Fibroblast of lung (primary cell): ENCODE results near the gene CDKN2B-AS1. TPM values are rescaled to one million over a fixed set of nuclear protein-coding genes. Genes with fewer than 3 reads are reported as not detected.
A peak's percentile ranks its signal among the peaks of the same experiment; 100 is the strongest.

ENCODE experiments used
- DNase-seq, 2 donors: peaks; one replicate each; pipeline versions ENCODE4 v3.0.0 to v3.0.0-alpha.2; 2010; ENCODE audit warnings: low read depth in 2 of 2
- H2AFZ ChIP-seq: 2 replicates; pipeline ENCODE4 v1.5.1; 2012; ENCODE audit warnings: low read length, control low read depth, inconsistent platforms
- H3K27ac ChIP-seq: 2 replicates; pipeline ENCODE4 v1.5.1; 2011; ENCODE audit warnings: low read length, control low read depth; ENCODE audit not compliant: insufficient read depth
- H3K27me3 ChIP-seq: 2 replicates; pipeline ENCODE4 v1.5.1; 2011; ENCODE audit warnings: mild to moderate bottlenecking, low read length; ENCODE audit not compliant: control insufficient read depth, insufficient read depth
- H3K36me3 ChIP-seq: 2 replicates; pipeline ENCODE4 v1.5.1; 2011; ENCODE audit warnings: low read length; ENCODE audit not compliant: control insufficient read depth, insufficient read depth
- H3K4me1 ChIP-seq: 2 replicates; pipeline ENCODE4 v1.5.1; 2011; ENCODE audit warnings: low read length; ENCODE audit not compliant: control insufficient read depth, insufficient read depth; ENCODE audit errors: extremely low read depth
- H3K4me2 ChIP-seq: 2 replicates; pipeline ENCODE4 v1.5.1; 2011; ENCODE audit warnings: low read length, control low read depth; ENCODE audit not compliant: insufficient read depth; ENCODE audit errors: extremely low read depth
- H3K4me3 ChIP-seq, 4 experiments: fragments of 200-600 bp in 1 of 4; sonication (generic) in 1 of 4; replicated peaks in 1 of 4; 2 replicates each; pipeline ENCODE4 v1.5.1; 2011 to 2016; ENCODE audit warnings: low read length in 4 of 4, low read depth in 3 of 4, mild to moderate bottlenecking in 3 of 4, control low read depth in 2 of 4, inconsistent platforms in 1 of 4, mixed read lengths in 1 of 4; ENCODE audit not compliant: insufficient read depth in 1 of 4; ENCODE audit errors: control extremely low read depth in 1 of 4
- H3K79me2 ChIP-seq: 2 replicates; pipeline ENCODE4 v1.5.1; 2012; ENCODE audit warnings: mild to moderate bottlenecking, low read length, inconsistent platforms; ENCODE audit not compliant: control insufficient read depth, insufficient read depth
- H3K9ac ChIP-seq: 2 replicates; pipeline ENCODE4 v1.5.1; 2011; ENCODE audit warnings: mild to moderate bottlenecking, low read length, control low read depth; ENCODE audit not compliant: insufficient read depth
- H3K9me3 ChIP-seq: 2 replicates; pipeline ENCODE4 v1.5.1; 2012; ENCODE audit warnings: low read depth, low read length; ENCODE audit not compliant: control insufficient read depth, insufficient read depth
- H4K20me1 ChIP-seq: 2 replicates; pipeline ENCODE4 v1.5.1; 2011; ENCODE audit warnings: low read length; ENCODE audit not compliant: control insufficient read depth, insufficient read depth; ENCODE audit errors: extremely low read depth
- CTCF ChIP-seq, 2 donors: IDR thresholded peaks in 1 of 2; conservative IDR thresholded peaks in 1 of 2; 1 replicate in 1 of 2; 2 replicates in 1 of 2; pipeline ENCODE4 v1.5.1; 2011 to 2012; ENCODE audit warnings: low read length in 2 of 2, control low read depth in 1 of 2, inconsistent platforms in 1 of 2, low read depth in 1 of 2, mild to moderate bottlenecking in 1 of 2
- EZH2 ChIP-seq: IDR thresholded peaks from 2 replicates; pipeline ENCODE4 v1.5.1; 2012; ENCODE audit warnings: low read length, control low read depth, mild to moderate bottlenecking; ENCODE audit errors: missing control alignments
- polyA plus RNA-seq, 2 donors: library from polyadenylated mRNA; depleted of rRNA in 1 of 2; stranded (reverse) in 1 of 2; unstranded in 1 of 2; fragments of >200 nt; gene quantifications; 2 replicates each; pipeline ENCODE4 v1.2.1, GENCODE V29; 2011 to 2012; ENCODE audit warnings: missing spikeins in 1 of 2
- total RNA-seq: library from RNA; depleted of rRNA; stranded (reverse); fragments of >200 nt; gene quantifications from 2 replicates; pipeline ENCODE4 v1.2.1, GENCODE V29; 2014

The CDKN2B-AS1 gene
- total and polyA plus RNA-seq, 2 donors (not counting 1 experiment from before 2014, with no cell fraction given), result 1.1 to 7.6 TPM

GRCh38 chr9:22067196-22067595 is 72.6 kb downstream of the CDKN2B-AS1 start:
- no peak overlapping the region for H3K9ac ChIP-seq
- H3K79me2 ChIP-seq, result no peaks in the 10 kb centered on the region
- no peaks in the 10 kb centered on the region for H3K36me3 ChIP-seq
- DNase-seq, result peak in 1 of 2 donors; percentile 60
- no peak overlapping the region for H3K27ac ChIP-seq
- H3K4me2 ChIP-seq, result no peak overlapping the region
- no peaks in the 10 kb centered on the region for H3K27me3 ChIP-seq
- no peak overlapping the region for H2AFZ ChIP-seq
- no peaks in the 10 kb centered on the region for H3K9me3 ChIP-seq
- TF ChIP-seq CTCF (conservative IDR thresholded peaks at IDR 0.05 in 1 of 2, IDR thresholded peaks at IDR 0.05 in 1 of 2; ENCODE audit: low read depth in 1 of 2, low read length in 2 of 2) (no peak), EZH2 (no peak)
- H3K4me3 ChIP-seq, result no peak overlapping the region
- no peaks in the 10 kb centered on the region for H4K20me1 ChIP-seq
- H3K4me1 ChIP-seq, result no peaks in the 10 kb centered on the region

GRCh38 chr9:22068369-22068768 is 73.8 kb downstream of the CDKN2B-AS1 start:
- Histone ChIP-seq H3K27me3 (no peaks in the 10 kb centered on the region), H3K36me3 (no peaks in the 10 kb centered on the region), H3K4me1 (no peaks in the 10 kb centered on the region), H3K9ac (no peak overlapping the region), H3K4me3 (no peak overlapping the region), H4K20me1 (no peaks in the 10 kb centered on the region), H3K27ac (no peak overlapping the region), H3K4me2 (no peak overlapping the region), H2AFZ (no peak overlapping the region), H3K79me2 (no peaks in the 10 kb centered on the region), H3K9me3 (no peaks in the 10 kb centered on the region)
- TF ChIP-seq CTCF (conservative IDR thresholded peaks at IDR 0.05 in 1 of 2, IDR thresholded peaks at IDR 0.05 in 1 of 2; ENCODE audit: low read depth in 1 of 2, low read length in 2 of 2) (no peak), EZH2 (no peak)
- DNase-seq, result no peak

- Histone ChIP-seq H3K4me2 (no peak overlapping the region), H4K20me1 (no peaks in the 10 kb centered on the region), H3K27me3 (no peaks in the 10 kb centered on the region), H3K4me3 (no peak overlapping the region), H3K4me1 (no peaks in the 10 kb centered on the region), H3K9me3 (no peaks in the 10 kb centered on the region), H3K36me3 (no peaks in the 10 kb centered on the region), H3K27ac (no peak overlapping the region), H3K9ac (no peak overlapping the region), H3K79me2 (no peaks in the 10 kb centered on the region), H2AFZ (no peak overlapping the region)
- no peak for DNase-seq
- no peak for TF ChIP-seq CTCF (conservative IDR thresholded peaks at IDR 0.05 in 1 of 2, IDR thresholded peaks at IDR 0.05 in 1 of 2; ENCODE audit: low read depth in 1 of 2, low read length in 2 of 2)
- no peak for TF ChIP-seq EZH2
Measured at GRCh38 chr9:22073349-22073748, 78.8 kb downstream of the CDKN2B-AS1 start.
